OCI-LY1 (cell line): ENCODE results near the gene ANKMY1.

ENCODE experiments used
- H2AFZ ChIP-seq: fragments of 200-600 bp; sonication (generic), shearing (Covaris generic); 2 replicates; pipeline ENCODE4 v1.6.0; 2014; ENCODE audit warnings: antibody characterized with exemption, mild to moderate bottlenecking, low read length
- H3F3A ChIP-seq: fragments of 200-600 bp; sonication (generic), shearing (Covaris generic); 2 replicates; pipeline ENCODE4 v1.6.0; 2014; ENCODE audit warnings: mild to moderate bottlenecking, antibody characterized with exemption, low read length, moderate library complexity; ENCODE audit not compliant: insufficient read depth
- H3K27ac ChIP-seq: fragments of 200-600 bp; sonication (generic); 2 replicates; pipeline ENCODE4 v1.5.1; 2014; ENCODE audit warnings: low read length, mixed run types, mild to moderate bottlenecking, low read depth; ENCODE audit not compliant: poor library complexity, severe bottlenecking
- H3K27me3 ChIP-seq: fragments of 200-600 bp; sonication (generic); 2 replicates; pipeline ENCODE4 v1.6.0; 2014; ENCODE audit warnings: antibody characterized with exemption, mild to moderate bottlenecking, low read length, moderate library complexity; ENCODE audit not compliant: insufficient read depth
- H3K36me3 ChIP-seq: fragments of 200-600 bp; sonication (generic); 2 replicates; pipeline ENCODE4 v1.6.1; 2014; ENCODE audit warnings: mild to moderate bottlenecking, antibody characterized with exemption, low read length, moderate library complexity, mixed read lengths; ENCODE audit not compliant: insufficient read depth
- H3K4me1 ChIP-seq: fragments of 200-600 bp; sonication (generic); 2 replicates; pipeline ENCODE4 v1.5.1; 2014; ENCODE audit warnings: mild to moderate bottlenecking, low read length, moderate library complexity; ENCODE audit not compliant: insufficient read depth, severe bottlenecking
- H3K4me2 ChIP-seq: fragments of 200-600 bp; sonication (generic), shearing (Covaris generic); 2 replicates; pipeline ENCODE4 v1.6.1; 2014; ENCODE audit warnings: low read length
- H3K4me3 ChIP-seq: fragments of 200-600 bp; sonication (generic); 2 replicates; pipeline ENCODE4 v1.5.1; 2014; ENCODE audit warnings: low read length, low read depth, mild to moderate bottlenecking, mixed read lengths; ENCODE audit not compliant: poor library complexity, severe bottlenecking
- H3K79me2 ChIP-seq: fragments of 200-600 bp; shearing (Covaris generic); 2 replicates; pipeline ENCODE4 v1.6.1; 2016; ENCODE audit warnings: mixed run types, low read length, mixed read lengths; ENCODE audit not compliant: insufficient read depth
- H3K9ac ChIP-seq: fragments of 200-600 bp; sonication (generic), shearing (Covaris generic); 2 replicates; pipeline ENCODE4 v1.6.1; 2014; ENCODE audit warnings: mild to moderate bottlenecking, low read length, mixed read lengths
- H3K9me2 ChIP-seq: fragments of 200-600 bp; sonication (generic), shearing (Covaris generic); 2 replicates; pipeline ENCODE4 v1.6.1; 2014; ENCODE audit warnings: low read depth, mild to moderate bottlenecking, low read length, mixed read lengths
- H3K9me3 ChIP-seq: fragments of 200-600 bp; shearing (Covaris generic); 2 replicates; pipeline ENCODE4 v1.6.1; 2014; ENCODE audit warnings: low read length, mixed read lengths
- H4K20me1 ChIP-seq: fragments of 200-600 bp; sonication (generic), shearing (Covaris generic); 2 replicates; pipeline ENCODE4 v1.6.0; 2016; ENCODE audit warnings: mild to moderate bottlenecking, low read length; ENCODE audit not compliant: insufficient read depth
- CTCF ChIP-seq: fragments of 200-600 bp; sonication (generic), shearing (Covaris generic); IDR thresholded peaks from 2 replicates; pipeline ENCODE4 v1.5.1; 2017; ENCODE audit warnings: mild to moderate bottlenecking, antibody characterized with exemption, low read length, moderate library complexity, mixed read lengths
- EZH2 ChIP-seq: fragments of 200-600 bp; sonication (generic), shearing (Covaris generic); IDR thresholded peaks from 2 replicates; pipeline ENCODE4 v1.8.0; 2017; ENCODE audit warnings: borderline replicate concordance, mixed run types, mild to moderate bottlenecking, antibody characterized with exemption, low read length, moderate library complexity, mixed read lengths

Gene ANKMY1

DNA sequence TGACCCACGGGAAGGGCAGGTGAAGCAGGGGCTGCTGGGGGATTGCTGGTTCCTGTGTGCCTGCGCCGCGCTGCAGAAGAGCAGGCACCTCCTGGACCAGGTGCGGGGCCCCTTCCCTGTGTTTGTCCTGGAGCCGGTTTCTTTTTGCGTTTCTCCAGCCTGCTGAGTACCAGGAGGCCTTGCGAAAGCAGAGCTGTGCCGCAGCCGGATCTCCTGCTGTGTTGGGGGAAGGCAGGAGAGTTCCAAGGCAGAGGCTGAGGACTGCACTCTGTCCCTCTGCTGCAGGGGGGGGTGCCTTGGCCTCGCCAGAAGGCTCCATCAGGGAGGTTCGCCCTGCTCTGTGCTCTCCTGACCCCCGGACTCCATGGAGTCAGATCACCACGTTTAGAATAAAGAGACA lies 31.6 kb upstream of the ANKMY1 start:
- peaks cover 8% of the 10 kb centered on the region; the same call in 1 of the 2 replicates for H3K36me3 ChIP-seq
- H3K27ac ChIP-seq = no peak overlapping the region
- H2AFZ ChIP-seq = no peak overlapping the region
- no peaks in the 10 kb centered on the region for H3K9me3 ChIP-seq
- no peaks in the 10 kb centered on the region for H4K20me1 ChIP-seq
- no peaks in the 10 kb centered on the region for H3K9me2 ChIP-seq
- no peak overlapping the region for H3K4me3 ChIP-seq
- H3K4me2 ChIP-seq = no peak overlapping the region
- peaks cover 6% of the 10 kb centered on the region; the same call in 1 of the 2 replicates for H3K79me2 ChIP-seq
- peaks cover 30% of the 10 kb centered on the region for H3K4me1 ChIP-seq
- no peaks in the 10 kb centered on the region for H3K27me3 ChIP-seq
- TF ChIP-seq EZH2 (no peak), CTCF (no peak)
- no peaks in the 10 kb centered on the region for H3F3A ChIP-seq
- no peak overlapping the region for H3K9ac ChIP-seq

DNA sequence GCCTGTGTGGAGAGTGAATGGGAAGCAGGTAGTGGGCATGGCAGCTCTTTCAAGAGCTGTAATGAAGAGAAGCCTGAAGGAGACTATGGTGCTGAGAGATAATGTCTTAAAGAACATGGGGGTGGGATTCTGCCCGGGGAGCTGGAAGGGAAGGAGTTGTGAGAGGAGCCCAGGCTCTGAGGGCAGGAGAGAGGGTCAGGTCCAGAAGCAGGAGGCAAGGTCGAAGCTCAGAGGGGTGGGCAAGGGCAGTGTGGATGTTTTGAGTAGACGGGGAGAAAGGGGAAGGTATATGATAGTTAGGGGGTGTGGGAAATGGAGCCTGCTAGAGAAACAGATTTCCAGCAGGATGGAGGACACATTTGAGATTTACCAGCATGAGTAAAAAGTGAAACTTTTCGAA lies 30.9 kb upstream of the ANKMY1 start:
- H3K4me2 ChIP-seq = peak overlapping the region; percentile 83; the same call in 1 of the 2 replicates
- H3K4me1 ChIP-seq = peaks cover 37% of the 10 kb centered on the region
- H2AFZ ChIP-seq = no peak overlapping the region
- no peaks in the 10 kb centered on the region for H4K20me1 ChIP-seq
- H3K27ac ChIP-seq = no peak overlapping the region
- H3K36me3 ChIP-seq = peaks cover 8% of the 10 kb centered on the region; the same call in 1 of the 2 replicates
- TF ChIP-seq CTCF = no peak
- TF ChIP-seq EZH2 = no peak
- no peaks in the 10 kb centered on the region for H3K27me3 ChIP-seq
- H3F3A ChIP-seq = no peaks in the 10 kb centered on the region
- H3K79me2 ChIP-seq = peaks cover 6% of the 10 kb centered on the region; the same call in 1 of the 2 replicates
- no peaks in the 10 kb centered on the region for H3K9me3 ChIP-seq
- H3K9me2 ChIP-seq = no peaks in the 10 kb centered on the region
- no peak overlapping the region for H3K9ac ChIP-seq
- H3K4me3 ChIP-seq = peak overlapping the region; percentile 71

GRCh38 chr2:240588006-240588655 lies 30.3 kb upstream of the ANKMY1 start:
- Histone ChIP-seq H4K20me1 (no peaks in the 10 kb centered on the region), H3K27ac (no peak overlapping the region), H3K4me3 (peak overlapping the region; percentile 71)

More at GRCh38 chr2:240588006-240588655, 30.3 kb upstream of the ANKMY1 start:
- H3K79me2 ChIP-seq = peaks cover 6% of the 10 kb centered on the region; the same call in 1 of the 2 replicates
- H3K9ac ChIP-seq = peak overlapping the region; percentile 80
- H3K36me3 ChIP-seq = peaks cover 8% of the 10 kb centered on the region; the same call in 1 of the 2 replicates
- H3K4me1 ChIP-seq = peaks cover 40% of the 10 kb centered on the region
- H3F3A ChIP-seq = no peaks in the 10 kb centered on the region
- H3K4me2 ChIP-seq = peak overlapping the region; percentile 83
- H3K9me3 ChIP-seq = no peaks in the 10 kb centered on the region
- TF ChIP-seq EZH2 (no peak), CTCF (no peak)
- H3K9me2 ChIP-seq = no peaks in the 10 kb centered on the region
- H2AFZ ChIP-seq = no peak overlapping the region
- H3K27me3 ChIP-seq = no peaks in the 10 kb centered on the region
